ENCODE data around the gene PHYHIPL. TPM values are rescaled to one million over a fixed set of nuclear protein-coding genes. Genes with fewer than 3 reads are reported as not detected.

PHYHIPL gene
- total RNA-seq, 2 experiments from 2014 or later, result not detected

- Histone ChIP-seq H3K4me2 (ENCODE audit: low read length) (no peak overlapping the region), H4K20me1 (ENCODE audit: insufficient read depth, low read length) (no peaks in the 10 kb centered on the region), H3K36me3 (ENCODE audit: insufficient read depth, low read length) (no peaks in the 10 kb centered on the region), H3K4me1 (ENCODE audit: insufficient read depth, low read length, poor library complexity, severe bottlenecking) (no peaks in the 10 kb centered on the region), H3K27ac (ENCODE audit: low read depth, low read length, poor library complexity, severe bottlenecking) (no peak overlapping the region), H3K9me3 (ENCODE audit: low read length) (no peaks in the 10 kb centered on the region), H3K9me2 (ENCODE audit: insufficient read depth, low read length) (no peaks in the 10 kb centered on the region), H3K4me3 (ENCODE audit: low read depth, low read length, poor library complexity, severe bottlenecking) (no peak overlapping the region), H2AFZ (ENCODE audit: low read length) (no peak overlapping the region), H3K79me2 (ENCODE audit: insufficient read depth, low read depth, low read length) (no peaks in the 10 kb centered on the region)
- CTCF ChIA-PET (ENCODE audit: unreplicated experiment), result no interaction called here
- DNase-seq (ENCODE audit: low spot score), result no peak
- BruUV-seq (replicated peaks), result no TSS peak
- POLR2A ChIA-PET, result interaction anchor here (0.9 to 1.2 kb wide), 2 partner anchors 11 to 37 kb away, joined by 3 read pairs; no protein-coding TSS in a partner anchor
- TF ChIP-seq CTCF (conservative IDR thresholded peaks at IDR 0.05; ENCODE audit: low read length) (no peak), EZH2phosphoT487 (IDR thresholded peaks at IDR 0.05; ENCODE audit: borderline replicate concordance, low read depth, low read length) (no peak)
- intact Hi-C loops (cut with micrococcal nuclease; ENCODE audit: unreplicated experiment), result no loop called here
Measured at GRCh38 chr10:59258890-59259289, 82.4 kb downstream of the PHYHIPL start.

- H3K79me2 ChIP-seq (ENCODE audit: insufficient read depth, low read depth, low read length), result no peaks in the 10 kb centered on the region
- H4K20me1 ChIP-seq (ENCODE audit: insufficient read depth, low read length), result no peaks in the 10 kb centered on the region
- POLR2A ChIA-PET, result no interaction called here
- no peak overlapping the region for H3K27ac ChIP-seq (ENCODE audit: low read depth, low read length, poor library complexity, severe bottlenecking)
- no peaks in the 10 kb centered on the region for H3K36me3 ChIP-seq (ENCODE audit: insufficient read depth, low read length)
- no peaks in the 10 kb centered on the region for H3K4me1 ChIP-seq (ENCODE audit: insufficient read depth, low read length, poor library complexity, severe bottlenecking)
- no peak overlapping the region for H3K4me3 ChIP-seq (ENCODE audit: low read depth, low read length, poor library complexity, severe bottlenecking)
- H3K4me2 ChIP-seq (ENCODE audit: low read length), result no peak overlapping the region
- no peak for TF ChIP-seq CTCF (conservative IDR thresholded peaks at IDR 0.05; ENCODE audit: low read length)
- no peak for TF ChIP-seq EZH2phosphoT487 (IDR thresholded peaks at IDR 0.05; ENCODE audit: borderline replicate concordance, low read depth, low read length)
- CTCF ChIA-PET (ENCODE audit: unreplicated experiment), result no interaction called here
- no peak overlapping the region for H2AFZ ChIP-seq (ENCODE audit: low read length)
- intact Hi-C loops (cut with micrococcal nuclease; ENCODE audit: unreplicated experiment), result no loop called here
- no peak for DNase-seq (ENCODE audit: low spot score)
- H3K9me2 ChIP-seq (ENCODE audit: insufficient read depth, low read length), result no peaks in the 10 kb centered on the region
- no peaks in the 10 kb centered on the region for H3K9me3 ChIP-seq (ENCODE audit: low read length)
- BruUV-seq (replicated peaks), result no TSS peak
Measured at GRCh38 chr10:59265141-59265540, 88.7 kb downstream of the PHYHIPL start.

- Histone ChIP-seq H3K9me3 (ENCODE audit: low read length) (no peaks in the 10 kb centered on the region), H3K4me3 (ENCODE audit: low read depth, low read length, poor library complexity, severe bottlenecking) (no peak overlapping the region), H3K9me2 (ENCODE audit: insufficient read depth, low read length) (no peaks in the 10 kb centered on the region), H3K4me1 (ENCODE audit: insufficient read depth, low read length, poor library complexity, severe bottlenecking) (no peaks in the 10 kb centered on the region), H4K20me1 (ENCODE audit: insufficient read depth, low read length) (no peaks in the 10 kb centered on the region), H3K79me2 (ENCODE audit: insufficient read depth, low read depth, low read length) (no peaks in the 10 kb centered on the region), H2AFZ (ENCODE audit: low read length) (no peak overlapping the region), H3K36me3 (ENCODE audit: insufficient read depth, low read length) (no peaks in the 10 kb centered on the region), H3K27ac (ENCODE audit: low read depth, low read length, poor library complexity, severe bottlenecking) (no peak overlapping the region), H3K4me2 (ENCODE audit: low read length) (no peak overlapping the region)
- DNase-seq (ENCODE audit: low spot score), result no peak
- TF ChIP-seq EZH2phosphoT487 (IDR thresholded peaks at IDR 0.05; ENCODE audit: borderline replicate concordance, low read depth, low read length) (no peak), CTCF (conservative IDR thresholded peaks at IDR 0.05; ENCODE audit: low read length) (no peak)
- BruUV-seq (replicated peaks), result no TSS peak
- intact Hi-C loops (cut with micrococcal nuclease; ENCODE audit: unreplicated experiment), result no loop called here
- CTCF ChIA-PET (ENCODE audit: unreplicated experiment), result no interaction called here
- POLR2A ChIA-PET, result interaction anchor here (0.6 kb wide), 4 partner anchors 17 to 308 kb away, joined by 3 to 4 read pairs (median 4); no protein-coding TSS in a partner anchor
Measured at GRCh38 chr10:59266321-59266720, 89.9 kb downstream of the PHYHIPL start.

All from OCI-LY7 (cell line).